RWPE2 (cell line): ENCODE data around the gene AGPS.
"Not testable (repeated sequence)": the region's sequence is repeated elsewhere in the genome, so short reads cannot be mapped to it uniquely, and the experiment has no call there.

Source experiments
- ATAC-seq: fragments of 200-7000 bp; cut with Tn5 transposase; 3 replicates; pipeline ENCODE4 v1.9.1; 2021; ENCODE audit warnings: low read depth
- DNase-seq: peaks from one replicate; pipeline ENCODE4 v3.0.0-alpha.2; 2020; ENCODE audit warnings: low spot score
- H3K27ac ChIP-seq: fragments of 450-650 bp; 2 replicates; pipeline ENCODE4 v1.5.1; 2017; ENCODE audit warnings: mild to moderate bottlenecking; ENCODE audit not compliant: poor library complexity, severe bottlenecking
- H3K27me3 ChIP-seq: fragments of 250-450 bp; sonication (Bioruptor Pico); 2 replicates; pipeline ENCODE4 v1.5.1; 2021; ENCODE audit warnings: mild to moderate bottlenecking, moderate library complexity; ENCODE audit not compliant: insufficient read depth, poor library complexity, severe bottlenecking
- H3K36me3 ChIP-seq: fragments of 250-450 bp; sonication (Bioruptor Pico); 2 replicates; pipeline ENCODE4 v1.5.1; 2020; ENCODE audit warnings: low read depth, mild to moderate bottlenecking, moderate library complexity
- H3K4me1 ChIP-seq: fragments of 250-450 bp; sonication (Bioruptor Pico); 2 replicates; pipeline ENCODE4 v1.5.1; 2021; ENCODE audit warnings: mild to moderate bottlenecking, moderate library complexity; ENCODE audit not compliant: insufficient read depth, poor library complexity, severe bottlenecking
- H3K4me3 ChIP-seq: fragments of 250-450 bp; sonication (Bioruptor Pico); 2 replicates; pipeline ENCODE4 v1.5.1; 2021; ENCODE audit warnings: mild to moderate bottlenecking, moderate library complexity; ENCODE audit not compliant: severe bottlenecking
- H3K9me3 ChIP-seq: fragments of 250-450 bp; sonication (Bioruptor Pico); 2 replicates; pipeline ENCODE4 v1.5.1; 2021; ENCODE audit warnings: mild to moderate bottlenecking, moderate library complexity; ENCODE audit not compliant: severe bottlenecking
- TF ChIP-seq, protein P1 (sequence below): fragments of 450-650 bp; IDR thresholded peaks from one replicate; pipeline ENCODE4 v1.5.1; 2017; ENCODE audit warnings: mild to moderate bottlenecking, moderate library complexity; ENCODE audit not compliant: poor library complexity, severe bottlenecking

The AGPS gene

DNA sequence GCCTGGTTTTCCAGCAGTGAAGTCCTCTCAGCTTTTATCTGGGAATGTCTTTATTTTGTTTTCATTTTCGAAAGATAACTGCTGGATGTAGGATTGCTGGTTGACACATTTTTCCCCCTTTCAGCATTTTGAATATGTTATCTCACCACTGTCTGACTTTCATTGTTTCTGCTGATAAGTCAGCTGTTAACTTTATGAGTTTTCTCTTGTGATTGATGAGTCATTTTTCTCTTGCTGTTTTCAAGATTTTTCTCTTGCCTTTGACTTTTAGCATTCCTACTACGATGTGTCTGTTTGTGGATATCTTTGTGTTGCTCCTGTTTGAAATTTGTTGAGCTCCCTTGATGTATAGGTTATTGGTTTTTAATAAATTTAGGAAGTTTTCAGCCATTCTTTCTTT is 85.5 kb downstream of the AGPS start:
- Histone ChIP-seq H3K9me3 (no peaks in the 10 kb centered on the region), H3K36me3 (peaks cover 33% of the 10 kb centered on the region; the same call in 1 of the 2 replicates)
- TF ChIP-seq, protein P1, sequence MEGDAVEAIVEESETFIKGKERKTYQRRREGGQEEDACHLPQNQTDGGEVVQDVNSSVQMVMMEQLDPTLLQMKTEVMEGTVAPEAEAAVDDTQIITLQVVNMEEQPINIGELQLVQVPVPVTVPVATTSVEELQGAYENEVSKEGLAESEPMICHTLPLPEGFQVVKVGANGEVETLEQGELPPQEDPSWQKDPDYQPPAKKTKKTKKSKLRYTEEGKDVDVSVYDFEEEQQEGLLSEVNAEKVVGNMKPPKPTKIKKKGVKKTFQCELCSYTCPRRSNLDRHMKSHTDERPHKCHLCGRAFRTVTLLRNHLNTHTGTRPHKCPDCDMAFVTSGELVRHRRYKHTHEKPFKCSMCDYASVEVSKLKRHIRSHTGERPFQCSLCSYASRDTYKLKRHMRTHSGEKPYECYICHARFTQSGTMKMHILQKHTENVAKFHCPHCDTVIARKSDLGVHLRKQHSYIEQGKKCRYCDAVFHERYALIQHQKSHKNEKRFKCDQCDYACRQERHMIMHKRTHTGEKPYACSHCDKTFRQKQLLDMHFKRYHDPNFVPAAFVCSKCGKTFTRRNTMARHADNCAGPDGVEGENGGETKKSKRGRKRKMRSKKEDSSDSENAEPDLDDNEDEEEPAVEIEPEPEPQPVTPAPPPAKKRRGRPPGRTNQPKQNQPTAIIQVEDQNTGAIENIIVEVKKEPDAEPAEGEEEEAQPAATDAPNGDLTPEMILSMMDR: no peak

DNA sequence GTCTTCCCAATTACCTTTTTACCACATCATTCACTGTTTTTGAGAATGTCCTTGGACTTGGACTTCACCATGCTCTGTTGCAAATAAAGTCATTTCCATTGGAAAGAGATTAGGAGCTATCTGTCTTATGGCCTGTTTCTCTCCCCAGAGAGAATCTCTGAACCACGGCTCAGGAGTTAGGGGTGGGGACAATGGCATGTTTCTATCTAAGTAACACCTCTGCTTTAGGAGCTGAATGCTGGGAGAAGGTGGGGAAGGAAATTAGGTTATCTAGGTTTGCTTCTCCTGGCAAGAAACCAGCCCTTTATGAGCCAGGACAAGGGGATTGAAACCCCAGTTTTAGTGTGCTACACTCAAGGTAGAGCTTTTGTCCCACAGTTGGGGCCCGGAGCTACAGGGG is 86.3 kb downstream of the AGPS start:
- no peak overlapping the region for H3K27ac ChIP-seq
- peaks cover 12% of the 10 kb centered on the region for H3K4me1 ChIP-seq
- ATAC-seq (no peak), DNase-seq (no peak)
- H3K36me3 ChIP-seq: peaks cover 33% of the 10 kb centered on the region; the same call in 1 of the 2 replicates
- TF ChIP-seq, protein P1: no peak
- H3K27me3 ChIP-seq: no peaks in the 10 kb centered on the region
- no peak overlapping the region for H3K4me3 ChIP-seq
- H3K9me3 ChIP-seq: no peaks in the 10 kb centered on the region

More for the DNA sequence above, 85.5 kb downstream of the AGPS start:
- H3K4me1 ChIP-seq: peaks cover 16% of the 10 kb centered on the region
- H3K27me3 ChIP-seq: no peaks in the 10 kb centered on the region
- DNase-seq (no peak), ATAC-seq (no peak)
- H3K27ac ChIP-seq: no peak overlapping the region
- H3K4me3 ChIP-seq: no peak overlapping the region

DNA sequence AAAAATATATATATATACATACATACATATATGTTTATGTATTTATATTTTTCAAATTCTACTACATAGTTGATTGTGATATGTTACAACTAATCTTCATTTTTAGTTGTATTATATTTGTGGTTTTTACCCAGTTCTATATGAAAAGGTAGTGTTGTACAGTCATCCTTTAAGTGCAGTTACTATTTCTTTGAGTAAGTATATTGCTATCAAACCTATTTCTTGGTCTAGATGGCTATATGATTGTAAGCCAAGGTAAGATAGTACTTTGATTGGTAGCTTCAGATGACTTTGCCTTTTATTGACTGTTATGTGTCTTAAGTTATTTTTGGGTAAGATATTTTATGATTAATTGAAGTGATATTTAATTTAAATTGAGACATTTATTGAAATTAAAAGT is 89.6 kb downstream of the AGPS start:
- Histone ChIP-seq H3K27ac (no peak overlapping the region), H3K4me3 (no peak overlapping the region), H3K36me3 (peaks cover 33% of the 10 kb centered on the region; the same call in 1 of the 2 replicates), H3K27me3 (no peaks in the 10 kb centered on the region), H3K9me3 (no peaks in the 10 kb centered on the region), H3K4me1 (no peaks in the 10 kb centered on the region)
- no peak for DNase-seq
- TF ChIP-seq, protein P1: no peak
- no peak for ATAC-seq

DNA sequence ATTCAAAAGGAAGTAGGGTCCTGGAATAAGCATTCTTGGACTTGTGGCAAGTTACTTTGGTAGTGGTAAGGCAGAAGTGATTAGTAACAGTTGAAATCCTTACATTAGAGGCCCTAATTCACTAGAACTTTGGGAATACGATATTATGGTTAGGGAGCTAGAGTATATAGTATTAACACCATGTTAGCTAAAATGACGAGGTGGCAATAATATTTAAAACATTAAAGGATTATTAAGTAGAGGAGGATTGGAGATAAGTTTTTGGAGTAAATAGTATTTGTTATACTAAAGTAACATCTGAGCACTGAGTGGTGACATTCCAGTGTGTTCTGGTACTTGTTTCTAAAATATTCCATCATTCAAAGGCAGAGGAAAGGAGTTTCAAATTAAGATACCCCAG is 91.0 kb downstream of the AGPS start:
- DNase-seq: no peak
- Histone ChIP-seq H3K27me3 (no peaks in the 10 kb centered on the region), H3K4me1 (no peaks in the 10 kb centered on the region), H3K27ac (no peak overlapping the region), H3K36me3 (peaks cover 21% of the 10 kb centered on the region; the same call in 1 of the 2 replicates), H3K9me3 (no peaks in the 10 kb centered on the region), H3K4me3 (no peak overlapping the region)
- ATAC-seq: no peak
- TF ChIP-seq, protein P1: no peak

DNA sequence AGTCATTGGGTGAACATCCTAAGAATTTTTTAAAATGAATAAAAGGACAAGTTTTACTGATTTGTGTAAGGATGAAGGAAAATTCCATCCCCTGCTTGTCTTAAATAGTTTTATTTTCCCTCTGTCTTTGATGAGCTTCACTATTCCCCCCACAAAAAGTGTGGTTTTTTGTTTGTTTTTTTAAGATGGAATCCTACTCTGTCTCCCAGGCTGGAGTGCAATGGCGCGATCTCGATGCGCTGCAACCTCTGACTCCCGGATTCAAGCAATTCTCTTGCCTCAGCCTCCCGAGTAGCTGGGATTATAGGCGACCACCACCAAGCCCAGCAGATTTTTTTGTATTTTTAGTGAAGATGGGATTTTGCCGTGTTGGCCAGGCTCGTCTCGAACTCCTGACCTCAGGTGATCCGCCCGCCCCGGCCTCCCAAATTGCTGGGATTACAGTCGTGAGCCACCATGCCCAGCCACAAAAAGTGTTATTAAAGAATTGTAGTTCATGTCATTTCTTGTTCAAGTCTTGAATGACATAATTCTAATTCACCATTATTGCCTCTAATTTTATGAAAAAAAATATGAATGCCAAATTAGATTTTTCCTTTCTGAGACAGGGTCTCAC is 91.7 kb downstream of the AGPS start:
- Histone ChIP-seq H3K9me3 (no peaks in the 10 kb centered on the region), H3K4me3 (no peak overlapping the region), H3K27me3 (no peaks in the 10 kb centered on the region), H3K36me3 (peaks cover 21% of the 10 kb centered on the region; the same call in 1 of the 2 replicates), H3K4me1 (no peaks in the 10 kb centered on the region), H3K27ac (no peak overlapping the region)
- ATAC-seq (no peak), DNase-seq (no peak)
- TF ChIP-seq, protein P1: no peak

DNA sequence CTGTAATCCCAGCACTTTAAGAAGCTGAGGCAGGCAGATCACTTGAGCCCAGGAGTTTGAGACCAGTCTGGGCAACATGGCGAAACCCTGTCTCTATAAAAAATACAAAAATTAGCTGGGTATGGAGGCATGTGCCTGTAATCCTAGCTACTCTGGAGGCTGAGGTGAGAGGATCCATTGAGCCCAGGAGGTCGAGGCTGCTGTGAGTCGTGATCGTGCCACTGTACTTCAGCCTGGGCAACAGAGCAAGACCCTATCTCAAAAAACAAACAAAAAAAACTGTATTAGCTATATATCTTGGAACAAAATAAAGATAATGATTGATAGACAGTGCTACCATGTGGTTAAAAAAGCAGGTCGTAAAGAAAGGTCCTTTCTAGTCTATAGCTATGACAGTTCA is 93.1 kb downstream of the AGPS start:
- not testable (repeated sequence) for H3K4me3 ChIP-seq, DNase-seq, ATAC-seq, H3K4me1 ChIP-seq, H3K27me3 ChIP-seq, H3K27ac ChIP-seq, H3K9me3 ChIP-seq
- peaks cover 26% of the 10 kb centered on the region; the same call in 1 of the 2 replicates for H3K36me3 ChIP-seq
